HG03439 (cell line): ENCODE measurements around the gene AUTS2.

Experiments
- ATAC-seq: cut with Tn5 transposase; IDR thresholded peaks from one replicate; pipeline ENCODE4 v1.9.1; 2021; ENCODE audit warnings: mild to moderate bottlenecking, moderate library complexity; ENCODE audit not compliant: unreplicated experiment

AUTS2 gene

DNA sequence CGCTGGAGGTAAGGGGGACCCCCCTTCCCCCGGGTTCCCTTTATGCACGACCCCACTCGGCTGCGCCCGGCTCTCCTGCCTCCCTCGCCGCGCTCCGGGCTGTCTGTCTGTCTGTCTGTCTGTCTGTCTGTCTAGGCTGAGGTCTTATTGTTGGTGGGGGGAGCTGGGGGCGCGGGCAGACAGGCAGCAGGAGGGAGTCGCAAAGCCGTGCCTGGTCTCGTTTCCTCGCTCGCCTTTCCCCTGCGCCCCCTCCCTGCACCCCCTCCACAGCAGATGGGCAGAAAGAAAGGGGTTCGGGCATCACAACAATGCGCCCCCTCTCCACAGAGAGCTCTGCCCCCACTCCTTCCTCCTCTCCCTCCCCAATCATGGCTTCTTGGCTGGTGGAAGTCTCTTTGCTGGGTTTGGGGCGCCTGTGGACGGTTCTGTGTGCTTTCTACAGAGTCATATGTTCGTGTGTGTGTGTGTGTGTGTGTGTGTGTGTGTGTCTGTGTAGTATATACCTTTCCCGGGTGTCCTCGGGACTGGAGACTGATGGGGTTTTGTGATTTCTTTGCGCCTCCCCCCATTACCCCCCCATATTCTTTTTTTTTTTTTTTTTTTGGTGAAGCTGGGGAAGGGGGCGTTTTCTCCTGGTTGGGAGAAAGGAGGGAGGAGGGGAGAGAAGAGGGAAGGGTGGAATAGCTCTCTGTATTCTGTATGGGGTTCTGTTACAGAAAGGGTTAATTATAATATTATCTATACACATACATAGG is 1.9 kb downstream of the AUTS2 start:
- ATAC-seq, result no peak

DNA sequence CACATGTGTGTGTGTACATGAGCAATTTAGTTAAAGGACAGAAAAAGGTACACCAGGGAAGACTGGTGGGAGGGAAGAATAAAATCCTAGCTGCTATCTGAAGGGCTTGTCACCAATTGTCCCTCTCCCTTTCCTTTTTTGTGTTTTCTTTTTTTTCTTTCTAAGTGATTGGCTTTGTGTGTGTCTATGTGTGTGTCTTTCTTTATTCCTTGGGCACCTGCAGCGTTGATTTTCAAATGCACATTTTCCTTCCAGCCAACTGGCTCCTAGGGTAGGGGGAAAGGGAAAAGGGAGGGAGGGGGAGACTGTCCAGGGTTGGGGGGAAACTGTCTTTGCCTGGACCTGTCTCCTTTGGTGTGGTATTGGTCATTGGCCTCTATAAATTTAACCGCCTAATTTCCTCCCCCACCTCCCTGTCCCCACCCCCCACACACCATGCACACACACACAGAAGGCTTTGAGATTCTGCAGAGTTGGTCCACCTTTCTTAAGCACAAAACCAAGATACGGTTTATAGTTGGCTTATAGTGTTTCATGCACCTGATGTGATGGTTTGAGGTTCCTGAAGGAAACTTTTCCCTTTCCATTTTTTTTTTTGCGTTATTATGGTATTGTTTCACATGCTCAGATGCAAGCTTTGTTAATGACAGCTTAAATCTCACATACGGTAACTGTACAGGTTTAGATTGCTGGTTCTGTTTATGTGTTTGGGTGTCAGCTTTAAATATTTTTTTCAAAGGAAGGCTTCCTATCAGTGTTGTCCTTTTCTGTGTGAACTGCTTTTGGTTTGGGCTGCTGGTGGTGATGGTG is 2.6 kb downstream of the AUTS2 start:
- no peak for ATAC-seq

DNA sequence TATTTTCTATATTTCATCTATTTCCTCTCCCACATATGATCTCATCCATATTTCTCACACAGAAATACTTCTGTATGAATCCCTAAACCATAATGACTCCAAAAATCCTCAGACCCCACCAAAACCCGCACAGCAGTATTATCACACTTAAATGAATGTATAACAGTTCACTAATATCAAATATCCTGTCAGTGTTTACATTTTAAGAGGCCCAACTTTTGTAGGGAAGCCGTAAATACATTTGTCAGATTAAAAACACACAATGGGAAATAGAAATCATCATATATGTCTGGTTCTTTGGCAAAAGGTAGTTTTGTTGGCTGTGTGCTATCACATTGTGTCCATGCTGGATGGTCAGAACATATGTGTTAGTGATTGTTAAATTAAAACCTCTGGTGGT is 4.2 kb downstream of the AUTS2 start:
- ATAC-seq, result no peak

DNA sequence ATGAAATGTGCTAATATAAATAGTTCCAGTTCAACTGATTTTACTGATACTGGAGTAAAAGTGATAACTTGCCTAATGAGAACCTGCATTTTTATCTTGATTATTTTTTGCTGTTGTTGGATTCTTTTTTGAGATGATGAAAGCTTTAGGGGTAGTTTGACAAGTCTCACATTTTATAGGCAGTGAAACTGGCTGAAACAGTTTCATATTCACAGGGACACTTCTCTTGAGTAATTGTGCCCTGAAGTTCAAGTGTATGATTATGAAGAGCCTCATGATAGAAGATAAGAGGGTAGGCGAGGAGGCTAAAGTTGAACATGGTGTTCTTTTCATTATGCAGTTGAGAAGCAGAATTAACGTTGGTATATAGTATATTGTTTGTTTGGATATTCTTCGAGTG is 5.1 kb downstream of the AUTS2 start:
- no peak for ATAC-seq

DNA sequence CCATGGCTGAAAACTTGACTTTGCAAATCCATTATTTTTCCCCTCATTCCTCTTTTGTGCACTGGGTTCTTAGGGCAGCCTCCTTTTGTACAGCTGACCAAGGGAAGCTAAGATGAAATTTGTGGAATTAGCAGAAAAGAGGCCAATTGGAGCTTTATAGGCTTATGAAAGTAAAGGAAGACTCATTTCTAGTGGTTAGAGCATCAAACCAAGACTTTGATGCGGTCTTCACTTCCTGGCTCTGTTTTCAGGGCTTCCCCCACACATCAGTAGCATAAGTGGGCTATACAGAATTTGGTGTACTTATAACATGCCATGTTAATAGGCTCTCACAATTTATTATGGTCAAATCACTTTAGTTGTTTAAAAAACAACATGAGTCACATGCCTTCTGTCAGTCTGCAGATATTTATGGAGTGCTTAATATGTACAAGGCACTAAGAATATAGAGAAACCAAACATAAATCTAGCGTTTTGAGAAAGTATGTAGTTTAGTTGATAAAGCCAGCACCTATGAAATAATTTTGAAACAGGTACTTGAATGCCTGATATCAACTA is 5.7 kb downstream of the AUTS2 start:
- ATAC-seq, result peak; percentile 41

DNA sequence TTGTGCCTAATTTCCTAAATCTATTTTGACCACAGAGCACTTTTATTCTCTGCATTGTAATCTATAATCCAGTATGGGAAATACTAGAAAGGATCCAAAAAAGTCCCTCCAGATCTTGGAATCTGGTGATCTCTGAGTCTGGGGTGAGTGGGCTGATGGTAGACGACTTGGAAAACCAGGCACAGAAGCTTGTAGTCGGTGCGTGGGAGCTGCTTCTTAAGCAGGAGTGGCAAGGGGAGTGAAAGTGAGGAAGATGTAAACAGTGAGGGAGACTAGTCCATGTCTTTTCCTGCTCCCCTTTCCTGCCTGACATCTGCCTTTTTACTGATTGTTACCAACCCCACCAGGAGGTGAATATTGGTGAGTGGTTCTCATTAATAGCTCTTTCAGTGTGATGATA is 6.8 kb downstream of the AUTS2 start:
- ATAC-seq, result no peak

DNA sequence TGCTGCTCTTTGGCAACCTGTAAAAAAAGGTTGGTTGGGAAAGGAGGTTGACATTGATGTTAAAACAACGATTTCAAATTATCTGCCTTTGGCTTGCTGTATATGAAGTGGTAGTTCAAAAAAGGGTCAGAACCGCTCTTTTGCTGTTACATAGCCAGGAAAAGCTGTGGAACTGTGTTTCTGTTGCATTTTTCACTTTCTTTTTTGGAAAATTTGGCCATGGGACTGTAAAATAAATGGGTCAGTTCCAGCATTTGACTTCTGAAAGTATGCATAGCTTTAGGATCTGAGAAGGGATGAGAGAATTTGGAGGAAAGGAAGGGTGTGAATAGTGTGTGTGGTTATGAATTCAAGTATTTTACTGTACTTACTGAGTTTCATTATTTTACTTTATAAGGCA is 7.3 kb downstream of the AUTS2 start:
- ATAC-seq, result no peak

DNA sequence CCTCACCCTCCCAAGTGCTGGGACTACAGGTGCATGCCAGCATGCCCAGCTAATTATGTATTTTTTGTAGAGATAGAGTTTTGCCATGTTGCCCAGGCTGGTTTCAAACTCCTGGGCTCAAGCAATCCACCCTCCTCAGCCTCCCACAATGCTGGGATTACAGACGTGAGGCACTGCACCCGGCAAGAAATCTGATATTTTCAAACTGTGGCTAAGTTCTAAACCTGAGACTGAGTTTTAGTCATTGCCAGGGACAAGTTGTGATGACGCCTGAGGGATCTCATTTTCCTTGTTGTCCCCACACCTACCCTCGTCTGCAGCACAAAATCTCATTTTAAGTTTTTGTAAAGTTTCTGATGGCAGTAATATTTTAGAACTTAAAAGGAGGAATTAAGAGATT is 9.8 kb downstream of the AUTS2 start:
- ATAC-seq, result no peak

DNA sequence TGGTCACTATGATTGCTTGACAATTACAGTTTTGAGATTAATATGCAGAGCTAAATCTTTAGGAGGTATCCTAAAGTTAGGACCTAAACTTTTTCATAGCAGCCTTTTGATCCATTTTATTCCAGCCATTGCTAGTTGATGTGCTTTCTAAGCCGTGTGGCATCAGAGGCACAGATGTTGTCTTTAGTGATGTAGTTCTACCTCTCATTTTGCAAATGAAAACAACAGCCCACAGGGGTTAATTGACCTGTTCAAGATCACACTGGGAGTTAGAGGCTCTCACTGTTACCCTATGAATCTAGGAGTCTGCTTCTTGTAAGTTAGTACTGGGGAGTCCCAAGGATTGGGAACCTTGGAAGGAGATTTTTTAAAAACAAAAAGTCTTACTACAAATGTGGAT is 10.6 kb downstream of the AUTS2 start:
- no peak for ATAC-seq

DNA sequence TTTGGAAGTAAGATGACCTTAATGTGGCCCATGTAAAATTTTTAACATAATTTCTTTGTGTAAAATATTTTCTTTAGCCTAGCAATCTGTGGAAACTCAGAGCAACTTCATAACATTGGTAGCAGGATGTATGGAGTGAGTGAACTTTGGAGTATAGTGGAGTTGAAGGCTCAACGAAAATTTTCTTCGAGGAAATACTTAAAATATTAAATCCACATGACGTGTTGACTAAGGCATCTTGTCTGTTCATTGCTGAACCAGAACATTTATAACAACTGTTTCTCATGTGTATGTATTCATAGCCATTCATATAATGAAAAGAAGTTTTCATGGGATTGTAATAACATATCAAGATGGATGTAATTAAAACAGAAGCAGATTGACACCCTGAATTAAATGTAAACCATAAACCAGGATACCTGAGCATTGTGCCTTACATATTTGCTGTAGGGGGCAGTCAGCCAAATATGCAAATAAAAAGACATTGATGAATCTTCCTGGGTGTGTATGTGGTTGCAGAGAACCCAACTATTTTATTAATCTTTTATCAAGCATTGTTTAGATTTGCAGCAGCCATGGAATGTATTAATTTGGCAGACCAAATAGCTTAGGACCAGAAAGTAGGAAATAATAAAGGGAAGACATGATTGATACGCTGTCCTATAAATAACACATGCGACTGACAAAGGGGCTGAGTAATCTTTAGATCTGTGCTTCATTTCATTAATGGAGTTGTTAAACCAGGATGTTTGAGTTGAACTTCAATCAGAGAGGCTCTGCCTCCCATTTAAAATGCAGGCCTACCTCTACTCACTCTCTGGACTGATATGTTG is 11.5 kb downstream of the AUTS2 start:
- ATAC-seq, result no peak

DNA sequence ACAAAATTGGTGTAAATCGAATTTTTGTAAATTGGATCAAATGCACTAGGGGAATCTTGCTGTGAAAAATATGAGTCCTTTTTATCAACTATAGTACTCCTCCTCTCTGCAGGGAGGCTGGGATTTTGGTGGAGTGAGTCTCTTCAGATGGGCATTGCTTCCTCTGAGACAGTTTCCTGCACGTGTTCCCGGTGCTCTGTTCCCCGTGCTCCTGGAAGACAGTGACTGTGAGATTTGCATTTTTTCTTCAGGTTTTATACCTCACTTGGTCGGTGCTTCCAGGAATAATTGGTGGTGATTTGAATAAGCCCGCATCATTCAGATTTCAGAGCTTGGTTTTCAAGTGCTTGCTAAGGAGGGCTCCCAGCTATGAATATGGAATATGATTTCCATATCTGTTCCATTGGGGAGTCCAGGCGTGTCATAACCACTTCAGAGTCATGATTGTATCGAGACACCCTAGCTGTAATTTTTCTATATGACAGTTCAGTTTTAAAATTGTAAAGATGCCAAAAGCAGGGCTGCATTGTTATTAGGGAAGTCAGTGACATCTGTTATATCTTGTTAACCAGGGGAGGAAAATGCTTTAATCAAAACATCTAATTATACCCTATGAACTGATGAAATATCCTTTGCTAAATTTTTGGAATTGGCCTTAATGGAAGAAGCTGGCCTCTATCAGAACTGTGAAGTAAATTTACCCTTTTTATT is 12.3 kb downstream of the AUTS2 start:
- ATAC-seq, result no peak

DNA sequence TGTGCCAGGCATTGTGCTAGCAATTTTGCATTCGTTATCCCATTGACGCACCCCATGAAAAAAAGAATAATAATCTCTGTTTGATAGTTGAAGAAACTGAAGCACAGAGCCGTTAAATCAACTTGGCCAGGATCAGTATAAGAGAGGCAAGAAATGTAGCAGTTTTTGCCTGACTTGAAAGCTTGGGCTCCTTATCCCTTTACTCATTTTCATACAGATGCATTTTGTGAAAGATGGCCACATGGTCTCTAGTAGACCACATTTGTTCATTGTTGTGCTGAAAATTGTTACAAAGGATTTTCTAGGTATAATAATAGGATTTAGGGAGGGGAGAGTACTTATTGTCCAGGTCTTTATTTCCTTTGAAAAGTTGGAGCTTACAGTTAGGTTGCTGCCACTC is 14.7 kb downstream of the AUTS2 start:
- ATAC-seq, result no peak

DNA sequence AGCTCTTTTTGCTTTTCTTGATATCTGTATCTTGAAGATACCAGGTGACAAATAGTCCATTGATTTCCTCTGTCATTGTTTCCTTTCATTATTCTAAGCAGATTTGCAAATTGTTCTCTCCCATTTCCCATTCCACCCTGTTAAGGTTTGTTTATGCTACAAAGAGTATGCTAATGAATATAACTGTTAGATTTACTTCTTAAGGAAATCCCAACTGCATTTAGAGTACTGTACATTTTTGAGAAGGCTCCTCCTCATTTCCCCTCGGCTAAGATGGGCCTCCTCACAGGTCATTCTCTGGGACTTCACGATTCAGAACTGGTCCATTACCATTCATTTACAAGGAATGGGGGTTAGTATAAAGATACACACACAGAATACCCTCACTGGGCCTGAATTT is 15.6 kb downstream of the AUTS2 start:
- no peak for ATAC-seq

DNA sequence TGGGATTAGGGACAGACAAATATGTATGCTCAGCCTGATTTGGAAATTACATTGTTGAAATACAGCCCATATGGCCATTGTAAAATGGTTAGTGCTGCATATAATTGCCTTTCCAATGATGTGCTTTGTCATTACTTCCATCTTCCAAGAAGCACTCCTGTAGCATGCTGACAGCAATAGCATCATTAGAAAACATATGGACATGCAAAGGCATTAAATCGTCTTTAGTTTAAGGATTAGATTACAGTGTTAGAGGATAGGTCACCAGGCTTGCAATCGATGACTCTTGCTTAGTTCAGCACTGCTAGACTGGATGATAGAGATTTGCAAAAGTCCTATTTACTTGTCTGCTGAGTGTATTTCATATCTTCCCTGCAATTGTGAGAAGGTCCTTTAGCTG is 17.4 kb downstream of the AUTS2 start:
- ATAC-seq, result no peak

DNA sequence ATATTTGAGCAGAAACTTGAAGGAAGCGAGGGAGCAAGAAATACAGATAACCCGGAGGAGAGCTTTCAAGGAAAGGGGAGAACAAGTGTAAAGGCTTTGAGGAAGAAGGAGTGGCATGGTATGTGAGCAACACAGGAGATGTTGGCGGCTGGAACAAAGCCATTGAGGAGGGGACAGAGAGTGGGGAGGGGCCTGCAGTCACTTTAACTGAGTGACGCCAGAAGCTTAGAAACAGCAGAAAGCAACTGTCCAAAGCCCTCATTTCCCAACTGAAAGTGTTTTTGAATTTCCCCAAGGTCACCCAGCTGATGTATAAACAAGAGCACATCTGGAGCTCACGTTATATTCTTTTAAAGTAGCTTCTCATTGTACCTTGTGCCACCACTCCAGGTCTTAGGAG is 19.1 kb downstream of the AUTS2 start:
- ATAC-seq, result no peak

DNA sequence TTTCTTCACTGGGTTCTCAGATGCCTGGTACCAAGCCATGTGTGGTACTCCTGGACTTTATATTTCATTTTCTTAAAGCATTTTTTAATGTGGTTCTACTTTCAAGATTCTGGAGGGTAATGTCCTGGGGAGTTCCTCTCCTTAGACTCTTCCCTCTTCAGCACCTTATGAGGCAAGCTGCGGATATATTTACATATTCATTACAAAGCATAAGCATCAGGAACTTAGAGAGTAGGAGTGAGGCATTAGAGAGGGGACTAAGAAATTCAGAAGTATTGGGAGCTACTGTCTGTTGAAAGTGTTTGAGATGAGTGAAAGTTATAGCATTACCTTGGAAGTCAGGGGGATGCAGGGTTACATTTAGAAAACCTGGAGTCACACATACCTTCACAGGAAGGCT is 20.8 kb downstream of the AUTS2 start:
- no peak for ATAC-seq

DNA sequence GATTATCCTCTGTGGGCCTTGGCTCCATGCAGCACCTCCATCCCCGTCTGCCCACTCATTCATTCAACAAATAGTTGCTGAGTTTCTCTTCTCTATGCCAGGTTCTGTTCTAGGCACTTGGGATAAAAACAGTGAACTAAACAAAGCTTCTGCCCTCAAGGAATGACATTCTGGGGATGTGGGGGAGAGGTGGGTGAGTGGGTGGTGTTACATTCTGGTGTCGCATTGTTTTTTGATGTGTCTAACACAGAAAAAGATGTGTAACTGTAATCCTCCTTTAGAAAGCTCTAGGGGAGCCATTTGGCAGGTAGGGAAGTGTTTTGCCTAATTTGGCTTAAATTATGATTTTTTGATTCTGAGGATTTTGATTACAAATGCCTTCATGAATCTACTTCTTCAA is 21.4 kb downstream of the AUTS2 start:
- no peak for ATAC-seq

DNA sequence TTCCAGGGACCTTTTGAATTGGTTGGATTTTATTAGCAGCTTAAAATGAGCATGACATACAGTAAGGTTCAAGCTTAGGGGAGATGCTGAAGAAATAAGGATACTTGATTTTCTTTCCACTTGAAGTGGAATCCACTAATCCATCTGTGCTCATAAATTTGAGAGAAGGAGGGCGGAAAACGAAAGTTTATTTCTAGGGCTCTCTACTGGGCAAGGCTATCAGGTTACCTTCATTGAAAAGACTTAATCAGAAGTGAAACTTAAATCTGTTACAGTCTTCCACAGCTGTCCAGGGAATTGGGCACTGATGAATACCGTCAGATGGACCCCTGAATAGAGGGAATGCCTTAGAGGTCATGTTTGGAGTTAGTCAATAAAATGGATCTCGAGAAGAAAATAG is 21.8 kb downstream of the AUTS2 start:
- ATAC-seq, result no peak

DNA sequence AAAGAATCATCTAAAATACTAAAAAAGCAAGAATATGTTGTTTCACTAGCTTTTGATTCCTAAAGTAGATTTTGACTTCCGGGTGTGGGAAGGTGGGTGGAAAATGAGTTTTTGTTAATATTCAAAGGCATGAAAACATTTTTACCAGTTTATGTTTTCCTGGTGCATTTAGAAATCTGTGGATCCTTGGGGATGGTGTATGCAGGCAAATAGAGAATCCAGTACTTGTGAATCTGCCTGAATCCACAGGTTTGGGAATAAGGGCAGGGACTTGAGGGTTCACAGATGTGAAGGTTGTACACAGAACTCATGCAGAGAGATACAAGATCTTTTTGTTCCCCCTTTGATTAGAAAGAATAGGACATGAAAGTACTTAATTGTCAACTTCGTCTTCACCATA is 22.4 kb downstream of the AUTS2 start:
- no peak for ATAC-seq

DNA sequence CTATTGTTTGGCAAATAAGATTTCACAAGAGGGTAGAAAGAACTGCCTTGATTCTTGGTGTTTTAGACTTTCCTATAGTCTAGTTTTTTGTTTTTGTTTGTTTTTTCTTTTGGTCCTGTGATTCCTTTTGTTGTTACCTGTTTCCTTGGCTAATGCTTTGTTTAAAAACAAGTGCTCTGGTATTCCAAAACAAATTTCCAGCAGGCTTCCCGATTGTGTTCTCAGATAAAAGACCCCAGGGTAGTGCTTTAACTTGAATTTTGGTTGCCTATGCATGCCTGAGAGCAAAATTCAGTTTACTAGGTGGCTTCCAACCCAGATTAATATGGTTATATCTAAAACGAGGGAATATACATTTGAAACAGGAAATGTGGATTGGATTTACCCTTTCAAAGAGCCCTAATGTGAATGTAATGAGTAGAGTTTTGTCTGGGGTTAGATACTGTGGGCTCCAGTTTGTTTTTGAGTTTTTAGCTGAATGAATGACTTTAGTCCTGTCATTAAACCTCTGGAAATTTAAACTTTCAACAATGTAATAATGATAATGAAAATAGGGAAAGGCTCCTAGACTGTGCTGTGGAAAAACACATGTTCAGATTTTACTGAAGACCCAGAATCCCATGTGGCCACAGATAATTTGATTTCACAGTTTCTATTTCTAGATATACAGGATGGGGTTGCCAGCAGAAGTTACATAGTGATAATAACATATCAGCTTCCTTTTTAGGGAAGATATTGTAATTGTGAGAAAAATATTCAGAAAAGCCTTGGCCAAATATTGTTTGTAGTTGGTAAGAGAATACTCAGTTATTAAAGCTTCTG is 23.9 kb downstream of the AUTS2 start:
- ATAC-seq, result no peak
